ENCODE measurements around the gene CEACAM7. TPM values are rescaled to one million over a fixed set of nuclear protein-coding genes. Genes with fewer than 3 reads are reported as not detected.

Gene CEACAM7
- total RNA-seq, 4 donors from 2014 or later, result 3.7 to 7.8 (median 5.0) TPM

GRCh38 chr19:41687419-41687818 is 651 bp downstream of the CEACAM7 start:
- peak in 1 of 2 donors; percentile 72 for DNase-seq (ENCODE audit: low spot score in 2 of 2)
- intact Hi-C loops (cut with DNase I; ENCODE audit: low total_unique reads), result no loop called here
- TF ChIP-seq POLR2A (IDR thresholded peaks at IDR 0.05), result no peak
- TF ChIP-seq CTCF (IDR thresholded peaks at IDR 0.05), result no peak
- no peak overlapping the region for H3K4me3 ChIP-seq (ENCODE audit: low read depth, poor library complexity, severe bottlenecking)
- 87 to 93% methylated on average over 3 of the region's 3 CpGs for WGBS, 2 donors

GRCh38 chr19:41682437-41682836 is 5.6 kb downstream of the CEACAM7 start:
- intact Hi-C loops (cut with DNase I; ENCODE audit: low total_unique reads), result no loop called here
- no peak overlapping the region for H3K4me3 ChIP-seq (ENCODE audit: low read depth, poor library complexity, severe bottlenecking)

GRCh38 chr19:41671486-41671885 is 16.6 kb downstream of the CEACAM7 start:
- DNase-seq (ENCODE audit: low spot score in 2 of 2), result no peak
- no peak overlapping the region for H3K4me3 ChIP-seq (ENCODE audit: low read depth, poor library complexity, severe bottlenecking)
- TF ChIP-seq POLR2A (IDR thresholded peaks at IDR 0.05) (no peak), CTCF (IDR thresholded peaks at IDR 0.05) (no peak)
- intact Hi-C loops (cut with DNase I; ENCODE audit: low total_unique reads), result no loop called here
- 65 to 66% methylated on average over 5 of the region's 5 CpGs for WGBS, 2 donors

More at GRCh38 chr19:41682437-41682836, 5.6 kb downstream of the CEACAM7 start:
- 59 to 61% methylated on average over 6 of the region's 6 CpGs for WGBS, 2 donors
- TF ChIP-seq POLR2A (IDR thresholded peaks at IDR 0.05) (no peak), CTCF (IDR thresholded peaks at IDR 0.05) (no peak)
- no peak for DNase-seq (ENCODE audit: low spot score in 2 of 2)

- intact Hi-C loops (cut with DNase I; ENCODE audit: low total_unique reads), result no loop called here
Measured at GRCh38 chr19:41670755-41671154, 17.3 kb downstream of the CEACAM7 start.

GRCh38 chr19:41668315-41668714 is 19.8 kb downstream of the CEACAM7 start:
- TF ChIP-seq POLR2A (IDR thresholded peaks at IDR 0.05), result no peak
- no peak for DNase-seq (ENCODE audit: low spot score in 2 of 2)
- intact Hi-C loops (cut with DNase I; ENCODE audit: low total_unique reads), result no loop called here
- no peak overlapping the region for H3K4me3 ChIP-seq (ENCODE audit: low read depth, poor library complexity, severe bottlenecking)
- WGBS, 2 donors, result 68 to 84% methylated on average over 1 of the region's 1 CpG

More at GRCh38 chr19:41670755-41671154, 17.3 kb downstream of the CEACAM7 start:
- H3K4me3 ChIP-seq (ENCODE audit: low read depth, poor library complexity, severe bottlenecking), result no peak overlapping the region
- no peak for DNase-seq (ENCODE audit: low spot score in 2 of 2)
- TF ChIP-seq CTCF (IDR thresholded peaks at IDR 0.05) (no peak), POLR2A (IDR thresholded peaks at IDR 0.05) (no peak)

- intact Hi-C loops (cut with DNase I; ENCODE audit: low total_unique reads), result no loop called here
- no peak for TF ChIP-seq CTCF (IDR thresholded peaks at IDR 0.05)
- no peak for TF ChIP-seq POLR2A (IDR thresholded peaks at IDR 0.05)
- WGBS, 2 donors, result 63 to 73% methylated on average over 2 of the region's 2 CpGs
- DNase-seq (ENCODE audit: low spot score in 2 of 2), result no peak
- no peak overlapping the region for H3K4me3 ChIP-seq (ENCODE audit: low read depth, poor library complexity, severe bottlenecking)
Measured at GRCh38 chr19:41666075-41666474, 22.0 kb downstream of the CEACAM7 start.
